ENCODE results near the gene ICE1. TPM values are rescaled to one million over a fixed set of nuclear protein-coding genes. Genes with fewer than 3 reads are reported as not detected.

Gene ICE1
- total RNA-seq, 2 experiments from 2014 or later: 37.6 to 39.1 TPM

DNA sequence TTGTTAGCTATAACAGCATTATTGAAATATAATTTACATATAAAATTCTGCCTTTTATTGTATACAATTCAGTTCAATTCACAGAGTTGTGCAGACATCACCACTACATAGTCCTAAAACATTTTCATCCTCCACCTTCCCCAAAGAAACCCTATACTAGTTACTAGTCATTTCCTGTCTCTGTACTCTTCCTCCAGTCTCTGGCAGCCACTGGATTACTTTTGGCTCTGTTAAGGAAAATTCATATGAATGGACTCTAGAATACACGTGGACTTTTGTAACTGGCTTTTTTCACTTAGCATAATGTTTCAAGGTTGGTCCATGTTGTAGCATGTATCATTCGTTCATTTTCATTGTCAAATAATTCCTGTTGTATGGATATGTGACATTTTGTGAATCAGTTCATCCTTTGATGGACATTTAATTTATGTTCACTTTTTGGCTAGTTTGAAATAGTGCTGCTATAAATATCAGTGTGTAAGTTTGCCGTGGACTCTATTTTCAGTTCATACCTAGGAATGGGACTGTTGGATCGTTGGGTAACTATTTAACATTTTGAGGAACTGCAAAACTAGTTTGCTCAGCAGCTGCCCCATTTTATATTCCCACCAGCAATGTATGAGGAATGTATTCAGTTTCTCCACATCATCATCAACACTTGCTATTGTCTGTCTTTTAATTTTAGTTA, 9.7 kb downstream of the ICE1 start:
- ChIA-PET POLR2A (no interaction called here), CTCF (interaction anchor here (0.6 kb wide), 1 partner anchor 9 kb away, joined by 3 read pairs; no protein-coding TSS in a partner anchor)
- peaks cover 75% of the 10 kb centered on the region for H3K4me1 Mint-ChIP-seq (ENCODE audit: low read depth)
- DNase-seq (no peak), ATAC-seq (ENCODE audit: poor library complexity) (no peak)
- Histone ChIP-seq H3K4me1 (ENCODE audit: insufficient read depth, low read length) (peaks cover 7% of the 10 kb centered on the region), H3K27ac (ENCODE audit: low read depth in 1 of 2, low read length in 2 of 2) (no peak overlapping the region), H3K27me3 (ENCODE audit: control insufficient read depth in 1 of 2, insufficient read depth in 2 of 2, low read length in 2 of 2) (no peaks in the 10 kb centered on the region), H3K9me3 (ENCODE audit: control insufficient read depth in 1 of 2, insufficient read depth in 1 of 2, low read length in 2 of 2) (no peaks in the 10 kb centered on the region), H3K36me3 (ENCODE audit: insufficient read depth, low read length) (peaks cover 9% of the 10 kb centered on the region), H3K4me3 (ENCODE audit: low read length) (no peak overlapping the region)
- intact Hi-C loops (cut with DNase I, micrococcal nuclease): no loop called here
- H3K9me3 Mint-ChIP-seq: no peaks in the 10 kb centered on the region
- no peak overlapping the region for H3K27ac Mint-ChIP-seq
- no peak overlapping the region for H3K4me3 Mint-ChIP-seq
- H3K27me3 Mint-ChIP-seq: no peaks in the 10 kb centered on the region
- H3K36me3 Mint-ChIP-seq (ENCODE audit: low read depth): peaks cover 42% of the 10 kb centered on the region
- TF ChIP-seq, protein P1, sequence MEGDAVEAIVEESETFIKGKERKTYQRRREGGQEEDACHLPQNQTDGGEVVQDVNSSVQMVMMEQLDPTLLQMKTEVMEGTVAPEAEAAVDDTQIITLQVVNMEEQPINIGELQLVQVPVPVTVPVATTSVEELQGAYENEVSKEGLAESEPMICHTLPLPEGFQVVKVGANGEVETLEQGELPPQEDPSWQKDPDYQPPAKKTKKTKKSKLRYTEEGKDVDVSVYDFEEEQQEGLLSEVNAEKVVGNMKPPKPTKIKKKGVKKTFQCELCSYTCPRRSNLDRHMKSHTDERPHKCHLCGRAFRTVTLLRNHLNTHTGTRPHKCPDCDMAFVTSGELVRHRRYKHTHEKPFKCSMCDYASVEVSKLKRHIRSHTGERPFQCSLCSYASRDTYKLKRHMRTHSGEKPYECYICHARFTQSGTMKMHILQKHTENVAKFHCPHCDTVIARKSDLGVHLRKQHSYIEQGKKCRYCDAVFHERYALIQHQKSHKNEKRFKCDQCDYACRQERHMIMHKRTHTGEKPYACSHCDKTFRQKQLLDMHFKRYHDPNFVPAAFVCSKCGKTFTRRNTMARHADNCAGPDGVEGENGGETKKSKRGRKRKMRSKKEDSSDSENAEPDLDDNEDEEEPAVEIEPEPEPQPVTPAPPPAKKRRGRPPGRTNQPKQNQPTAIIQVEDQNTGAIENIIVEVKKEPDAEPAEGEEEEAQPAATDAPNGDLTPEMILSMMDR (IDR thresholded peaks at IDR 0.05): no peak

DNA sequence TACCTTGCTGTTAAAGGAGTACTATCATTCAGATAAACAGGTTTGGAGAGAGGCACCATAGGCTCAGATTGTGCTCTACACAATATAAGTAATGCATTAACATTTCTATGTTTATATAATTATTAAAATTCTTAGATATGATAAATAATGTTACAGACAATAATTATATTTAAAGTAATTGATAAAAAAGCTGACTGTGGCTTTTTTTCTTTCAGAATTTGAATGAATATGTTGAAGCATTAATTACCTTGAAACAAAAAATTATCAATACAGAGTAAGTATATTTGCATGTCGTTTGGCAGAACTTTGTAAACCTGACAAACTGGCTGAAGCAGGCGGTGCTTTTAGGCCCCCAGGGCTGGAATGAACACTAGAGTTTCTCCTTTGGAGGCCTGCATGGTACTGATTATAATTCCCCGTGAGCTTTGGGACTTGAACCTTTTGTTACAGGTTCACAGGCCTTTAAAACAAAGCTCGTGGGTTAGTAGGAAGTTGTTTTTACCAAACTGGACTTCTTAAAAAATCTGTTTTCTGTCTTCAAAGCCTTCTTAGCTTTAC, 13.8 kb downstream of the ICE1 start:
- Mint-ChIP-seq H3K9me3 (no peaks in the 10 kb centered on the region), H3K27me3 (no peaks in the 10 kb centered on the region), H3K4me3 (no peak overlapping the region), H3K27ac (no peak overlapping the region), H3K4me1 (ENCODE audit: low read depth) (peaks cover 39% of the 10 kb centered on the region), H3K36me3 (ENCODE audit: low read depth) (peaks cover 52% of the 10 kb centered on the region)
- CTCF ChIA-PET: no interaction called here
- ATAC-seq (ENCODE audit: poor library complexity) (no peak), DNase-seq (no peak)
- intact Hi-C loops (cut with DNase I, micrococcal nuclease): no loop called here
- Histone ChIP-seq H3K4me1 (ENCODE audit: insufficient read depth, low read length) (no peaks in the 10 kb centered on the region), H3K4me3 (ENCODE audit: low read length) (no peak overlapping the region), H3K27me3 (ENCODE audit: control insufficient read depth in 1 of 2, insufficient read depth in 2 of 2, low read length in 2 of 2) (no peaks in the 10 kb centered on the region), H3K36me3 (ENCODE audit: insufficient read depth, low read length) (peaks cover 37% of the 10 kb centered on the region), H3K9me3 (ENCODE audit: control insufficient read depth in 1 of 2, insufficient read depth in 1 of 2, low read length in 2 of 2) (no peaks in the 10 kb centered on the region), H3K27ac (ENCODE audit: low read depth in 1 of 2, low read length in 2 of 2) (no peak overlapping the region)
- POLR2A ChIA-PET: interaction anchor here (1.5 kb wide), 1 partner anchor 14 kb away, joined by 7 read pairs; the partner anchor contains the start of gene ICE1
- TF ChIP-seq, protein P1 (IDR thresholded peaks at IDR 0.05): no peak

DNA sequence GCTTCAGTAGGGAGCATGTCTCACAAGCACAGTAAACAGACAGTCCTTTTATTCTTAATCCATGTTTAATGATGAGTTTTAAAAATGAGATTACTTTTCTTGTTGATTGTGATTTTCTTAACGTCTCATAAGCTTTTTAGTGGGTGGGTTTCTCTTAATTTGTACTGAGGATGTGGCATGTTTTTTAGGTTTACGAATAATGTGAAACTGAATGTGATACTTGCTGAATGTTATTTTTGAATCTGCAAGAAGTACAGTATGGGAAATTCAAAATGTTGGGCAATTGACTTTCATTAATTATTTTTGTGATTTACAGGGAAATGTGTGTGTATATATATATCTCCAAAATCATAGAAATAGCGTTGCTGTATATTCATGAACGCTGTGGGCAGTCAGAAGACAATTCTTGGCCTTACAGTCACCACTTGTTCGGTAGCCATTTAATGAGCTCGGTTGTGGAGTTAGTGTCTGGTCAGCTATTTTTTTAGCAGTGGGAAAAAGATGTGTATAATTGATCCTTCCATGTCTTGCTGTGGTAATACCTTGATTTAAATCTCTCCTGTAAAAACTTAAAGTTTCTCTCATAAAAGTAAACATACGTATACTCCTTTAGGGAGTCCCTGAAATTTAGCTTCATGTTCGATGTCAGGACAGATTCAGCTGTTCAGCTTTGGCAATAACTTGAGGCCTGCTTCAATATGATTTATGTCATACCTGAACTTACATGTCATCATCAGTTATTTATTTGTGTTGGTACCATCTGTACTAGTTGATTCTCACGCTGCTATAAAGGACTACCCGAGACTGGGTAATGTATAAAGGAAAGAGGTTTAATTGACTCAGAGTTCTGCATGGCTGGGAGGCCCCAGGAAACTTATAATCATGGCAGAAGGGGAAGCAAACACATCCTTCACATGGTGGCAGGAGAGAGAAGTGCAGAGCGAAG, 15.0 kb downstream of the ICE1 start:
- Histone ChIP-seq H3K36me3 (ENCODE audit: insufficient read depth, low read length) (peaks cover 49% of the 10 kb centered on the region), H3K4me3 (ENCODE audit: low read length) (no peak overlapping the region), H3K4me1 (ENCODE audit: insufficient read depth, low read length) (no peaks in the 10 kb centered on the region), H3K27ac (ENCODE audit: low read depth in 1 of 2, low read length in 2 of 2) (no peak overlapping the region), H3K27me3 (ENCODE audit: control insufficient read depth in 1 of 2, insufficient read depth in 2 of 2, low read length in 2 of 2) (no peaks in the 10 kb centered on the region), H3K9me3 (ENCODE audit: control insufficient read depth in 1 of 2, insufficient read depth in 1 of 2, low read length in 2 of 2) (no peaks in the 10 kb centered on the region)
- Mint-ChIP-seq H3K9me3 (no peaks in the 10 kb centered on the region), H3K4me1 (ENCODE audit: low read depth) (peaks cover 27% of the 10 kb centered on the region), H3K4me3 (no peak overlapping the region), H3K36me3 (ENCODE audit: low read depth) (peaks cover 56% of the 10 kb centered on the region), H3K27ac (no peak overlapping the region), H3K27me3 (no peaks in the 10 kb centered on the region)
- TF ChIP-seq, protein P1 (IDR thresholded peaks at IDR 0.05): no peak
- ChIA-PET POLR2A (interaction anchor here (1.5 kb wide), 1 partner anchor 15 kb away, joined by 7 read pairs; the partner anchor contains the start of gene ICE1), CTCF (interaction anchor here (1.2 kb wide), 1 partner anchor 13 kb away, joined by 3 read pairs; no protein-coding TSS in a partner anchor)
- ATAC-seq (ENCODE audit: poor library complexity): no peak
- no peak for DNase-seq
- intact Hi-C loops (cut with DNase I, micrococcal nuclease): no loop called here

All from CD4-positive, alpha-beta T cell (primary cell).